Stimulated activated CD8-positive, alpha-beta memory T cell treated with anti-CD3 and anti-CD28 coated beads, Interleukin-7, amount 100 ng/mL, for 24 hours (primary cell): ENCODE data around the gene ADAM12.
"Not testable (repeated sequence)": the region's sequence is repeated elsewhere in the genome, so short reads cannot be mapped to it uniquely, and the experiment has no call there.

ENCODE experiments used
- DNase-seq: peaks from one replicate; pipeline ENCODE4 v3.0.0-alpha.2; 2020; ENCODE audit warnings: low read depth

ADAM12 gene

GRCh38 chr10:126054191-126054590 is 334.1 kb downstream of the ADAM12 start:
- no peak for DNase-seq

GRCh38 chr10:126052171-126052570 is 336.1 kb downstream of the ADAM12 start:
- no peak for DNase-seq

- no peak for DNase-seq
These were observed 338.2 kb downstream of the ADAM12 start for GRCh38 chr10:126049759-126050700.

- DNase-seq, result not testable (repeated sequence)
These were observed 340.5 kb downstream of the ADAM12 start for GRCh38 chr10:126047749-126048148.

DNA sequence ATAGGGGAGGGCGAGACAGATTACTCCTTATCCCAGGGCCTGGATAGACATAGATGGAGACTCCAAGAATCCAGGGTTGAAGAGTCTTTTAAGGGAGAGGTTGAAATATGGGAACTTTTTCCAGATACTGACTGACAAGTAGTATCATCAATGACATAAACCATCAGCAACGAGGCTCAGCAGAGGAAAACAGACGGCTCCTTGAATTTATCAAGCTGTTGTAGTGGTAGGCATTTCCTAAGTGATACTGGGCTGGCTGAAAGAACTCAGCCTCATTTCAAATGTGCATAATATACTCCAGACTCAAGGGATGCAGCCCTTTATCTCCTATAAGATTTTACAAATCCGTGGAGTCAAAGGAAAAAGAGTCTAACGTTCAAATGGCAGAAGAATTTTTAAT is 341.4 kb downstream of the ADAM12 start:
- DNase-seq, result no peak

DNA sequence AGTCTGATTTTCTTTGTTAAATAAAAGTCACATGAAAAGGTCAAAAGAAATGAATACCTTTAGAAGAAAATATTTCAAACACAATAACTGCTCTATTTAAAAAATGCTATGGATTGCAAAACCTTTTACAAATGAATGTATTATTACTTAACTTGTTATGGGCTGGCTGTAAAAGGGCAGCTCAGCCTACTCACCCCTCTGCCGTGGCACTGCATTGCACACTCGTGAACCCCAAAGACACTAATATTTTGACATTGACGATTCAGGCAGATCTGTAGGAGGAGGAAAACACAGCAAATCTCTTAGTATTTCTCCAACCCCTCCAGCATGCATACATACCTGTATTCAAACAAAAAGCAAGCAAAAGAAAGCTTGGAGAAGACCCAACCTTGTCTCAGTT is 342.4 kb downstream of the ADAM12 start:
- DNase-seq, result no peak

GRCh38 chr10:126043389-126043788 is 344.9 kb downstream of the ADAM12 start:
- no peak for DNase-seq

DNA sequence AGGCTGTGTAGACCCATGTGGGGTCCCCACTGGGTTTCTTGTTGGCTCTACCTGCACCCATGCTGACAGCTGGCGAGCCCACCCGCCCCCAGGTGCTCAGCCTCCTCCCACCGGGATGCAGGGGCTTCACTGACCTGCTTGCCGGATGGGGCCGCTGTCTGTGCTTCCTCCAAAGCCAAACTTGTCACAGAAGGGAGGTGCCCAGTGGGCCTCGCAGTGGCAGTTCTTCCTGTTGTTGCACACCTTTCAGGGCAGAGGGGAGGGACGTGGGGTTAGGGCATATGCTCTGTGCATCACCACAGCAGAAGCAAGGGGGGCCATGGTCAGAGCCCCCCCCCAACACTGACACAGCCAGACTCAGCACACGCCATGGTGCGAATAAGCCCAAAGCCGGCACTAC is 345.4 kb downstream of the ADAM12 start:
- DNase-seq, result no peak

DNA sequence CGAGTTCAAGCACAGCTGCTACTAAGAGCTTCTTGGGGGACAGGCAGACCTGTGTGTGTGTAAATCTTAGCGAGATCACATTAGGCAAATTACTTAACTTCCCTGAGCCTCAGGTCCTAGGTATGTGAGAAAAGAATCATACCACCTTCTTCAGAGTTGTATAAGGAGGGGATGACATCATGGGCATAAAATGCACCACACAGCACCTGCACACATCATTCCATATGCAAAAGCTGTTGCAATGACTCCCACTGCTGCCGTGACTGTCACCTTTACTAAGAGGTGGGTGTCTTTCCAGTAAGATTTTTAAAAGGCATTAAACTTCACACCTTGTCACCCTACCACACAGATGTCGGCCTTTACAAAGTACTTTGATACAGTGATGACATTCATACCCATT is 345.9 kb downstream of the ADAM12 start:
- no peak for DNase-seq

DNA sequence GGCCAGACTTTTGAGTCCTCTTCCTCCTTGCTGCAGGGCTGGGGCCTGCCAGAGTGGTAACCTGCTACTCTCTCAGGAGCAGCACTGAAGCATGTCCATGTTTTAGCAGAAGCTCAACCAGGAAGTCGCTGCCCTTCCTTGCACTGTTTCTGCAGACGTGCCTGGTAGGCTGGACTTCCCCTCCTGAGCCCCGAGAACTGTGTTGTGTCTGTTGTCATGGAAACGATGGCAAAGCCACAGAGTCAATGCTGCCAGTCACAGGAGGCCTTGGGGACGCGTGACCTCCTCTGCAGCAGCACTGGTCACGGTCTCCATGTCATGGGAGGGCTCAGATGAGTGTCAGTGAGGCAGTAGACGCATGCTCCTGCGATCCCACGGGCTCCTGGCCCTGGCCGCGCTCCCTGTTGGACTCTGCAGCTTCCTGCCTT is 346.5 kb downstream of the ADAM12 start:
- peak; percentile 37 for DNase-seq

DNA sequence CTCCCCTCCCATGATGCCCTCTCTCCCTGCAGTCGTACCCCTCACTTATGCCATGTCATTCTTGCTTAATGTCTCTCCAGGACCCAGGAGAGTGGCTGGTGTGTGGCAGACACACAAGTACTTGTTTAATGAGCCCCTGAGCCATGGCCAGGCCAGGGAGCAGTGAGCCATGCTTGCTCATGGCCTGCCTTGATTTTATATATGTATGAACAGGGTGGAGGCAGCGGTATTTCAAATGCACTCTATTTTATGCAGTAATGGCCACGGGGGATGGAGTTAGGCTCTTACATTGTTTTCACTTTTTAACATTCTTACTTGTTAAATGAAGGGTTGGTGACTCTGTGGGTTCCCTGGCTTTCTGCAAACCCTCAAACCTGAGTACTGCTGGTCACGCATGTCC is 347.2 kb downstream of the ADAM12 start:
- DNase-seq, result no peak

DNA sequence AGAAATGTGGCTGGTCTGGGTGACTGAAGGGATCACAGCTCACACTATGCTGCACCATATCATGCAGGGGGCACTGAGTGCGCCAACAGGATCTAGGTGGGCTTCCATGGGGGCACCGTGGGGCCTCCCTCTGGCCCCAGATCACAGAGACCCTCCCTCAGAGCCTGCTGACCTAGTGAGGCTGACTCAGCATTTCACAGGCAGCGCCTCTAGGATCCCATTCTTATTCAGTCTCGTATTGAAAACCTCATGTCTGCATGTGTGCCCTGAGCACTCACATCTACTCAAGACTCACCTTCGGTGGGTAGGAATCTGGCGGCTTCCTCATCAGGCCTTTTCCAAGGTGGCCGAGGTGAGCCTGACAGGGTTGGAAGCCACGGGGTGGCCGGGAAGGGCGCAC is 350.3 kb downstream of the ADAM12 start:
- DNase-seq, result no peak

GRCh38 chr10:126036515-126036914 is 351.8 kb downstream of the ADAM12 start:
- DNase-seq, result no peak

- no peak for DNase-seq
These were observed 353.7 kb downstream of the ADAM12 start for GRCh38 chr10:126034586-126034985.

DNA sequence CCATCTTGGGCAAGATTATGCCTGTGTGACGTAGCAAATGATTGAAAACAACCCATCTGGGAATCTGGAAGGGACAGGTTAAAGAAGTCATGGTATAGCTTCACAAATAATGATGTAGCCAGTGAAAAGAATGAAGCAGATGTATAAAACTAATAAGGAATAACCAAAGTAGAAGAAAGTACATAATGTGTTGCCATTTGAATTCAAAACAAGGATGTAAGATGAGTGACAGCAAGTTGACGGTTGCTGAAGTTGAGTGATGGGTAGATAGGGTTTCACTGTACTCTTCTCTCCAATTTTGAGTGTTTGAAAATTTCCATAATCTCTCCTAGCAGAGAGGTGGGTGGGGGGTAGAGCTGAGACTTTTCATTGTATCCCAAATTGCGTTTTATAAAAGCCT is 358.3 kb downstream of the ADAM12 start:
- DNase-seq, result no peak

DNA sequence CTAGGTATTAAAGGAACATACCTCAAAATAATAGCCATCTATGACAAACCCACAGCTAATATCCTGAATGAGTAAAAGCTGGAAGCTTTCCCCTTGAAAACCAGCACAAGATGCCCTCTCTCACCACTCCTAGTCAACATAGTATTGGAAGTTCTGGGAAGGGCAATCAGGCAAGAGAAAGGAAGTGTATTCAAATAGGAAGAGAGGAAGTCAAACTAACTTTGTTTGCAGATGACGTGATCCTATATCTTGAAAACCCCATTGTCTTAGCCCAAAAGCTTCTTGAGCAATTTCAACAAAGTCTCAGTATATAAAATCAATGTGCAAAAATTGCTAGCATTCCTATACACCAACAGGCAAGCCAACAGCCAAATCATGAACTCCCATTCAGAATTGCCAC is 360.6 kb downstream of the ADAM12 start:
- DNase-seq, result no peak

DNA sequence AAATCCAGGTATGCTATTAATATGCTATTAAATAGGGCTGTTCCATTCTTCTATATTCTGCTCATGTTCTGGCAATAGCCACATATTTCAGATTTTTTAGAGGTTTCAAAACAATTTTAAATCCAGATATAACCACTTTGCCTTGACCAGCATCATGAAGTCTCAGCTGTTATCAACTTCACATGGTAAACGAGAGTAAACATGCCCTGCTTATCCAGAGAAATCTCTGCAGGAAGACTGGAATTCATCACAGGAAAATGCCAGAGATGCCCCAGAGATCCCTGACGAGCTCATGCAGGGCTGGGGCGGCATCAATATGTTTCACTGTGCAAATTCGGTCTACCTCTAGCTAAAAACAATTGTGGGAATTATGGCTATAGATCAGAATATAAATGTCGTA is 365.4 kb downstream of the ADAM12 start:
- no peak for DNase-seq

DNA sequence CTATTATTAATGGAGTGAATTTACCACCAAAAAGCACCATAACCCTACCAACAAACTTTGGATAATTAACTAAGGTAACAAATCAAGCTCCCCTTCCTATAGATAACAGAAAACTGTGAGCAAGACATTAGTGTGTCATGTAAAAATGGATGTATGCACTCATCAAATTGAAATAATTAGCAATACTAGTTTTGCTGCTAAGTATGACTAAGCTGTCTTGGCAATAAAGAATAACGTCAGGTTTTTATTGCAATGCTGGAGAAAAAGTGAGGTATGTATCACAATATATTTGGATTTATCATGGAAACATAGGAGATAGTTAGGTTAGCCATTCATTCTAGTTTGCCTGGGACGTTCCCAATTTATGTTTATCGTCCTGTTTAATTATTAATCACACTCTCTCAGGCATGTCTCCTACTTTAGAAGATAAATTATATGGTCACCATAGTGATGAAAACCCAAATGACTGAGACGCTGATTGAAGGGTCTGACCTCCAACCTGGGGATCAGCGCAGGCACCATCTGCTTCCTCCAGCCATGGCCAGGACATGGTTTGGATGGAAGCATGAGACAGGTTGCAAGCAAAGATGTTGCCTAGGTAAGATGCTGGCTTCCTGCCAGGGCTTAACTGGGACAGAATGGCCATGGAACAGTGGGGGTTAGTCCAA is 366.3 kb downstream of the ADAM12 start:
- no peak for DNase-seq

DNA sequence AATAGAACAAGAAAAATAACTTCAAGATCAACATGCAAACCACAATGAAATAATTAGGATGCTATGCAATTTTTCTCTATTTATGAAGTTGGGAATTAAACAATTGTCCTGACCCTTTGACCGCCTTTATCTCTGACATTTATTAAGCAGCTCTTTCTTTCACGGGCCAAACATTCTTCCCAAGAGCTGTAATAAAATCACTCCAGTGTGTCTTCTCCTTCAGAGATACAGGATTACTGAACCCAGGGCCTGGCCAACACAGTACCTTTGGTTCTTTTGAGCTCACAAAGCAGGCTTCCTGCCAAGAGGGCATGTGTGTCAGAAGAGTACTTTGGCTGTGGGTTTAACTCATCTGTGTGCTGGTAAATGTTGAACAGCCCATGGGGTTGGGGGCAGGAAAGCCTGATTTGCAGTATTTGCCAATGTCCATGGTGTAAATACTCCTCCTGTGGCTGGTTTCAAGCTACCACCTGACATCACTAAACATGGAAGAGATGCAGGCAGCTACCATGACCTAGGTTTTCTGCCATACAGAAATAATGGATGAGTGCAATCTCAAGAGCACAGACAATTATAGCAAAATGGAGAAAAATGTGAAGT is 370.2 kb downstream of the ADAM12 start:
- DNase-seq, result no peak

GRCh38 chr10:126016882-126017281 is 371.4 kb downstream of the ADAM12 start:
- no peak for DNase-seq

DNA sequence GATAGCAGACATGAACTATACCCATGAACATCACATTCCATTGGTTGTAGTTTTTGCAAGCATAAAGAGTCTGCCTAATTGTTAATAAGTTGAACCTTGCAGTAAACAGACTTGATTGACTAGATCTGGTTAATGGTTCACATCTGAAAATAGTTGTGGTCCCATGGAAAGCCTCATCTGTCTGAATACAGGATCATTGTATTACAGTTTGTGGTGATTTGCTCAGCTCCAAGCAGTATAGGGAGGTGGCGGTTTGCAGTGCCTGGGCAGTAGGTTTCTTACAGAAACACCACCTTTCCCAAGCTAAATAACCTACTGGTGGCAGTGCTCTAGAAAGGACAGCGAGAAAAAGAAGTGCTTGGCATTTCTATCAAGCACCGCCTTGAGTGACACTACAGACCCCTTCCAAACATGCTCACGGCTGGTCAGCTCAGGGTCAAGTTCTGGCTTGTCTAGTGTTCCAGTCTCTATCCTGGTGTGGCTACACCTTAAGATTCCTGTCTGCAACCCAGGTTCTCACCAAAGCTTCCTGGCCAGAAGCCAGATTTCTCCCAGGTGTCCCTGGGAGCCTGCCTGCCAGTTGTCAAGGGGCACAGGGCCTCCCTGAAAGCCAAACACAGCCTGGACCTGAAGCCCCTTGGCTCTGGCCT is 372.0 kb downstream of the ADAM12 start:
- DNase-seq, result no peak

- no peak for DNase-seq
These were observed 372.9 kb downstream of the ADAM12 start for GRCh38 chr10:126015413-126015812.
